Adrenal gland (tissue), 12 donors: ENCODE data around the gene NIN. TPM values are rescaled to one million over a fixed set of nuclear protein-coding genes. Genes with fewer than 3 reads are reported as not detected.

ENCODE experiments used
- DNase-seq, 7 donors: peaks; one replicate each; pipeline ENCODE4 v3.0.0-alpha.2; 2019 to 2020
- H3K27ac ChIP-seq, 5 donors: fragments of 200-600 bp; sonication (generic) in 4 of 5; 1 replicate in 3 of 5; 2 replicates in 2 of 5; pipeline versions ENCODE4 v1.5.1 to v1.8.0; 2016 to 2020; ENCODE audit warnings: mild to moderate bottlenecking in 1 of 5
- H3K27me3 ChIP-seq: fragments of 200-600 bp; 2 replicates; pipeline ENCODE4 v1.8.0; 2021
- H3K36me3 ChIP-seq, 2 donors: fragments of 200-600 bp; replicated peaks in 1 of 2; 1 replicate in 1 of 2; 2 replicates in 1 of 2; pipeline versions ENCODE4 v1.5.1 to v1.8.0; 2018 to 2022
- H3K4me1 ChIP-seq, 2 donors: fragments of 200-600 bp; replicated peaks in 1 of 2; 1 replicate in 1 of 2; 2 replicates in 1 of 2; pipeline versions ENCODE4 v1.5.1 to v1.8.0; 2018 to 2021
- H3K4me3 ChIP-seq, 4 donors: fragments of 200-600 bp; sonication (generic) in 3 of 4; one replicate each; pipeline ENCODE4 v1.5.1; 2016 to 2018
- H3K9me3 ChIP-seq, 3 donors: fragments of 200-600 bp; sonication (generic) in 1 of 3; replicated peaks in 1 of 3; 1 replicate in 2 of 3; 2 replicates in 1 of 3; pipeline versions ENCODE4 v1.5.1 to v1.8.0; 2016 to 2021
- POLR2A ChIP-seq, 2 donors: fragments of 450-650 bp; IDR thresholded peaks; one replicate each; pipeline ENCODE4 v1.6.1; 2017; ENCODE audit warnings: antibody characterized with exemption in 2 of 2, mild to moderate bottlenecking in 2 of 2, moderate library complexity in 1 of 2
- WGBS, 4 donors: extraction: QIAGEN DNeasy Blood & Tissue Kit in 2 of 4; methylation state at CpG; one replicate each; pipeline versions ENCODE4 v1.1.5 to v1.1.7; 2013 to 2017; 5-methylcytosine and 5-hydroxymethylcytosine counted together
- intact Hi-C, 2 donors: fragments of 100-400 bp; cut with DNase I; formaldehyde crosslinking; loops; one replicate each; pipeline versions ENCODE4 v1.14.1 to v1.15.0; 2022 to 2023
- polyA plus RNA-seq, 3 donors: library from polyadenylated mRNA; stranded (reverse); fragments of 200-250 nt in 2 of 3; fragments of 350-450 nt in 1 of 3; fragmentation: Illumina TruSeq in 1 of 3; extraction: RNeasy Lipid Tissue Mini Kit (QIAGEN cat#74804) in 1 of 3; gene quantifications; one replicate each; pipeline ENCODE4 v1.2.3, GENCODE V29; 2013 to 2014
- total RNA-seq, 9 donors: library from RNA; depleted of rRNA in 4 of 9; stranded (reverse); fragments of >200 nt in 4 of 9; fragments of 120-200 nt in 1 of 9; fragmentation: NEBNext Ultra II Directional in 1 of 9; extraction: Animal tissue kit (Norgen Biotek cat#: 25700) in 1 of 9; gene quantifications; one replicate each; pipeline versions ENCODE4 v1.1.0 to v1.2.4, GENCODE V29; 2013 to 2023
- TF ChIP-seq, protein P1 (sequence below), 6 experiments: fragments of 450-650 bp in 4 of 6; fragments of 200-600 bp in 2 of 6; sonication (generic) in 1 of 6; IDR thresholded peaks; 1 replicate in 5 of 6; 2 replicates in 1 of 6; pipeline versions ENCODE4 v1.5.1 to v1.8.0; 2016 to 2021; ENCODE audit warnings: antibody characterized with exemption in 6 of 6, mild to moderate bottlenecking in 2 of 6, moderate library complexity in 1 of 6
- donor health status: healthy with polysubstance abuse.
- donor health status: Bipolar disorder and iron deficiency.
- donor health status: DM: yes; HTN: yes; CAD: no.
- donor health status: DM: no; HTN: no; CAD: no.
- donor health status: DM: no; HTN: no; CAD: no.
- donor health status: DM: yes; HTN: yes; CAD: no.

NIN gene
- total and polyA plus RNA-seq, 12 donors, result 3.0 to 66.1 (median 17.9) TPM

DNA sequence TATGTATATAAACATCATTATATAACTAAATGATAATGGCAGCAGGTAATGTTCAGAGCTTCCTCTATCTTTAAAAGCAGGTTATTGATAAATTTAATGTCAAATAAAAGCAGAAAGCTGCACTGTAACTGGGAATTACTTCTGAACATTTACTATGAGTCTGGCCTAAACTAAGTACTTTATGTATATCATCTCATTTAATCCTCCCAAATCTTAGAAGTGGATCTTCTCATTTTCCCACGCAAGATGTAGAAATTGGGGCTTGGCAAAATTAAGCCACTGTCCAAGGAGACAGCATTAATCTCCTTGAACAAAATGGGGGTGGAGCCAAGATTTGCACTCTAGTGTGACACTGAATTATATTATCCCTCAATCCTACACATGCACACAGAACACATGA, 5.7 kb downstream of the NIN start:
- H3K36me3 ChIP-seq, result no peaks in the 10 kb centered on the region
- H3K4me3 ChIP-seq, result no peak overlapping the region
- H3K27ac ChIP-seq, result no peak overlapping the region
- H3K4me1 ChIP-seq, result peaks cover 4 to 25% of the 10 kb centered on the region in 2 donors
- 93 to 97% (median 94%) methylated on average over 1 of the region's 1 CpG for WGBS, 4 donors
- intact Hi-C loops, result no loop called here
- H3K27me3 ChIP-seq, result no peaks in the 10 kb centered on the region
- no peak for DNase-seq
- TF ChIP-seq, protein P1, sequence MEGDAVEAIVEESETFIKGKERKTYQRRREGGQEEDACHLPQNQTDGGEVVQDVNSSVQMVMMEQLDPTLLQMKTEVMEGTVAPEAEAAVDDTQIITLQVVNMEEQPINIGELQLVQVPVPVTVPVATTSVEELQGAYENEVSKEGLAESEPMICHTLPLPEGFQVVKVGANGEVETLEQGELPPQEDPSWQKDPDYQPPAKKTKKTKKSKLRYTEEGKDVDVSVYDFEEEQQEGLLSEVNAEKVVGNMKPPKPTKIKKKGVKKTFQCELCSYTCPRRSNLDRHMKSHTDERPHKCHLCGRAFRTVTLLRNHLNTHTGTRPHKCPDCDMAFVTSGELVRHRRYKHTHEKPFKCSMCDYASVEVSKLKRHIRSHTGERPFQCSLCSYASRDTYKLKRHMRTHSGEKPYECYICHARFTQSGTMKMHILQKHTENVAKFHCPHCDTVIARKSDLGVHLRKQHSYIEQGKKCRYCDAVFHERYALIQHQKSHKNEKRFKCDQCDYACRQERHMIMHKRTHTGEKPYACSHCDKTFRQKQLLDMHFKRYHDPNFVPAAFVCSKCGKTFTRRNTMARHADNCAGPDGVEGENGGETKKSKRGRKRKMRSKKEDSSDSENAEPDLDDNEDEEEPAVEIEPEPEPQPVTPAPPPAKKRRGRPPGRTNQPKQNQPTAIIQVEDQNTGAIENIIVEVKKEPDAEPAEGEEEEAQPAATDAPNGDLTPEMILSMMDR (IDR thresholded peaks at IDR 0.05), result no peak
- no peak for TF ChIP-seq POLR2A (IDR thresholded peaks at IDR 0.05)
- no peaks in the 10 kb centered on the region for H3K9me3 ChIP-seq

DNA sequence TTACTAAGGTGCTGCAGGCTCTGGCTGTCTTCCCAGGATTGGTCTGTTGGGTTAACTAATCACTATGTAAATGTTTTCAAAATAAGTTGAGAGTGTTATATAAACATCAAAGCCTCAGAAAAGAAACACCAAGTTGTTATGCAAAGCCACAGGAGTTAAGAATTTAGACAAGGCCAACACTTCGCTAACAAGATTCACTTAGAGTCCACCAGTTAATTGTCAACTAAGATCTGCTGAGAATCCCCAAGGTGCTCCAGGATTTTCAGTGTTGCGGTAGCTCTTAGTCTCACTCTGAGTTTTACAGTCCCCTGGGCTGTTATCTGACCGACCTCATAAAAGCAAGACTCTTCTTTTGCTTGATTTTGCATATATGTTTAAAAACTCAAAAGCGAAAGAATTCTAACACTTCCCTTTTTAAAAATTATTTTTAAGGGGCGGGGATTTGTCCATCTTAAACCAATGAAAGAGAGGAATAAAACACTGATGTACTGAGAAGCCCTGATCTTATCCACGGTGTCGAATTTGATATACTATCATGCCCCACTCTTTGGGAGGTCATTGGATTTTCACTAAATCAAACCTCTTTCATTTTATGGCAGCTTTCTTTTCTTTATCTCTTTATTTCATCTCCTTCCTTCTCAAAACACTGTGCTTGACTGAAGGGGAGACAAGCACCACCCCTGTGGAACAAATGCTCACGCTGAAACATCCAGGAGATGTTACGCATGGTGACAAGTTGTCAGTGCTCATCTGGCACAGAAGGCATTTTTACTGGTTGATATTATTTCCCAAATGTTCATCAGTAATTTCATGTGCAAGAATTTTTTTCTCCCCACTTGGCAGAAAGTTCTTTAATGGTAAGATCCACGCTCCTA, 7.0 kb downstream of the NIN start:
- no peak overlapping the region for H3K27ac ChIP-seq
- no peaks in the 10 kb centered on the region for H3K36me3 ChIP-seq
- no peak for DNase-seq
- intact Hi-C loops, result no loop called here
- no peak overlapping the region for H3K4me3 ChIP-seq
- H3K27me3 ChIP-seq, result no peaks in the 10 kb centered on the region
- TF ChIP-seq, protein P1 (IDR thresholded peaks at IDR 0.05), result no peak
- H3K4me1 ChIP-seq, result peaks cover 0 to 16% of the 10 kb centered on the region in 2 donors
- no peaks in the 10 kb centered on the region for H3K9me3 ChIP-seq
- 75 to 82% (median 81%) methylated on average over 10 of the region's 10 CpGs for WGBS, 4 donors

- H3K4me3 ChIP-seq, result no peak overlapping the region
These were observed 7.8 kb downstream of the NIN start for GRCh38 chr14:50823051-50823761.

DNA sequence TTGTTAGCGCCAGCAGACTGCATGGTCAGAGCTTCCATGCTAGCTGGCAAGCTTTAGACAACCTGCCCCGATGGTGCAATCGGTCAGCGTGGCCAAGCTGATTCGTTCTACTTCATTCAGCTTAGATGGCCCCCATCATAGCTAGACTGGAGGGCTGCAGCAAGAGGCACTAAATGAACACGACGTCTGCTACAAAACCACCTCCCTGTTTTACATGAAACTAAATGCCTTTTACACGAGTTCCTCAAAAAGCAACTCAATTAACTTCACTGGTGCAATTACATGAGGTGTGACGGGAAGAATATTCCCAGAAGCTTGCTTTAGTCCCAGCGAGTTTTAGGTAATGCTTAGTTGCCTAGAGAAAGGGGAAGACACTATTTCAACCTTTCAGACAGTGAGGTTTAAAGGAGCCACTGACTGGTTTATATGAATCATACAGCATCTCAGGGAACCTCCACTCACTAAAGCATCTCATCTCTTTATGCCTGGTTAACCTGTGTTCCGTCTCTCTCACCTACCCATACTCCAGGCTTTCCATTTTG, 8.4 kb downstream of the NIN start:
- no peaks in the 10 kb centered on the region for H3K36me3 ChIP-seq
- no peak overlapping the region for H3K4me3 ChIP-seq
- no peak overlapping the region for H3K27ac ChIP-seq
- no peak for TF ChIP-seq POLR2A (IDR thresholded peaks at IDR 0.05)
- TF ChIP-seq, protein P1 (IDR thresholded peaks at IDR 0.05), result no peak
- H3K27me3 ChIP-seq, result no peaks in the 10 kb centered on the region
- no peaks in the 10 kb centered on the region for H3K9me3 ChIP-seq
- peaks cover 0 to 5% of the 10 kb centered on the region in 2 donors for H3K4me1 ChIP-seq
- intact Hi-C loops, result no loop called here
- no peak for DNase-seq
- WGBS, 4 donors, result 70 to 87% (median 78%) methylated on average over 8 to 11 of the region's 11 CpGs

More at GRCh38 chr14:50823051-50823761, 7.8 kb downstream of the NIN start:
- WGBS, 4 donors, result 84 to 92% (median 87%) methylated on average over 11 of the region's 11 CpGs
- Histone ChIP-seq H3K9me3 (no peaks in the 10 kb centered on the region), H3K36me3 (no peaks in the 10 kb centered on the region), H3K27ac (no peak overlapping the region), H3K27me3 (no peaks in the 10 kb centered on the region), H3K4me1 (peaks cover 0 to 9% of the 10 kb centered on the region in 2 donors)
- no peak for DNase-seq
- TF ChIP-seq POLR2A (IDR thresholded peaks at IDR 0.05), result no peak
- TF ChIP-seq, protein P1 (IDR thresholded peaks at IDR 0.05), result no peak
- intact Hi-C loops, result no loop called here
